GM12892 (cell line): ENCODE data around the gene OPN1MW2.
"Not testable (repeated sequence)": the region's sequence is repeated elsewhere in the genome, so short reads cannot be mapped to it uniquely, and the experiment has no call there.

Experiments used
- POLR2A ChIP-seq: IDR thresholded peaks from 2 replicates; pipeline ENCODE4 v1.6.1; 2011; ENCODE audit warnings: low read depth, low read length, control low read depth
- POLR2AphosphoS5 ChIP-seq: IDR thresholded peaks from 2 replicates; pipeline ENCODE4 v1.6.1; 2011; ENCODE audit warnings: low read depth, low read length, control low read depth
- TAF1 ChIP-seq: IDR thresholded peaks from 2 replicates; pipeline ENCODE4 v1.6.1; 2011; ENCODE audit warnings: low read depth, mild to moderate bottlenecking, control low read depth, low read length, borderline replicate concordance

GRCh38 chrX:154211499-154211898, 8.1 kb upstream of the OPN1MW2 start:
- not testable (repeated sequence) for TF ChIP-seq POLR2AphosphoS5, POLR2A, TAF1
